GM12878 (cell line): ENCODE results near the gene ARHGAP21.

Experiments
- ATF2 ChIP-seq: IDR thresholded peaks from 2 replicates; pipeline ENCODE4 v1.6.1; 2012; ENCODE audit warnings: low read length, inconsistent platforms
- EP300 ChIP-seq, 2 experiments: fragments of 150-350 bp in 1 of 2; IDR thresholded peaks; 2 replicates each; pipeline ENCODE4 v1.6.1; 2011 to 2012; ENCODE audit warnings: low read depth in 2 of 2, low read length in 2 of 2, borderline replicate concordance in 1 of 2, improper control_type of control experiment in 1 of 2, inconsistent platforms in 1 of 2; ENCODE audit not compliant: control insufficient read depth in 1 of 2
- SMC3 ChIP-seq: IDR thresholded peaks from 2 replicates; pipeline ENCODE4 v1.6.1; 2011; ENCODE audit warnings: low read length, improper control_type of control experiment, borderline replicate concordance
- ZBED1 ChIP-seq: IDR thresholded peaks from 2 replicates; pipeline ENCODE4 v1.6.1; 2016; ENCODE audit warnings: borderline replicate concordance
- TF ChIP-seq, protein P1 (sequence below), 3 experiments: IDR thresholded peaks in 2 of 3; conservative IDR thresholded peaks in 1 of 3; 2 replicates each; pipeline ENCODE4 v1.5.1; 2011; ENCODE audit warnings: low read depth in 3 of 3, low read length in 3 of 3, mild to moderate bottlenecking in 3 of 3, control low read depth in 2 of 3, moderate library complexity in 2 of 3, inconsistent platforms in 1 of 3, mixed read lengths in 1 of 3; ENCODE audit not compliant: control insufficient read depth in 2 of 3, insufficient read depth in 1 of 3; ENCODE audit errors: extremely low read depth in 1 of 3

DNA sequence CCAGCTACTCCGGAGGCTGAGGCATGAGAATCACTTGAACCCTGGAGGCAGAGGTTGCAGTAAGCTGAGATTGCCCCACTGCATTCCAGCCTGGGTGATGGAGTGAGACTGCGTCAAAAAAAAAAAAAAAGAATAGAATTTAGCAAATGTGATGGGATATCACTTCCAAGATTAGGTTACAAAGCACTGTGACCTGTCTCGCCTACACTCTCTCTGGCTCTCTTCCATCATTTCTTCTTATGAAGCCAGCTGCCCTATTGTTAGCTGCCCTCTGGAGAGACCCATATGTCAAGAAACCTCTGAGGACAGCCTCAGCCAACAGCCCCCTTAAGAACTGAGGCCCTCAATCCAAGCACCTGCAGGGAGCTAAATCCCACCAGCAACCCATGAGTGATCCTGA lies 28.2 kb downstream of the ARHGAP21 start:
- TF ChIP-seq, protein P1, sequence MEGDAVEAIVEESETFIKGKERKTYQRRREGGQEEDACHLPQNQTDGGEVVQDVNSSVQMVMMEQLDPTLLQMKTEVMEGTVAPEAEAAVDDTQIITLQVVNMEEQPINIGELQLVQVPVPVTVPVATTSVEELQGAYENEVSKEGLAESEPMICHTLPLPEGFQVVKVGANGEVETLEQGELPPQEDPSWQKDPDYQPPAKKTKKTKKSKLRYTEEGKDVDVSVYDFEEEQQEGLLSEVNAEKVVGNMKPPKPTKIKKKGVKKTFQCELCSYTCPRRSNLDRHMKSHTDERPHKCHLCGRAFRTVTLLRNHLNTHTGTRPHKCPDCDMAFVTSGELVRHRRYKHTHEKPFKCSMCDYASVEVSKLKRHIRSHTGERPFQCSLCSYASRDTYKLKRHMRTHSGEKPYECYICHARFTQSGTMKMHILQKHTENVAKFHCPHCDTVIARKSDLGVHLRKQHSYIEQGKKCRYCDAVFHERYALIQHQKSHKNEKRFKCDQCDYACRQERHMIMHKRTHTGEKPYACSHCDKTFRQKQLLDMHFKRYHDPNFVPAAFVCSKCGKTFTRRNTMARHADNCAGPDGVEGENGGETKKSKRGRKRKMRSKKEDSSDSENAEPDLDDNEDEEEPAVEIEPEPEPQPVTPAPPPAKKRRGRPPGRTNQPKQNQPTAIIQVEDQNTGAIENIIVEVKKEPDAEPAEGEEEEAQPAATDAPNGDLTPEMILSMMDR (IDR thresholded peaks at IDR 0.05 in 2 of 3, conservative IDR thresholded peaks at IDR 0.05 in 1 of 3; ENCODE audit: control insufficient read depth in 2 of 3, extremely low read depth in 1 of 3, insufficient read depth in 1 of 3, low read depth in 3 of 3, low read length in 3 of 3) = no peak
- TF ChIP-seq EP300 (IDR thresholded peaks at IDR 0.05; ENCODE audit: borderline replicate concordance in 1 of 2, control insufficient read depth in 1 of 2, low read depth in 2 of 2, low read length in 2 of 2) (no peak), SMC3 (no peak), ATF2 (no peak), ZBED1 (no peak)
